Cardiac muscle cell (in vitro differentiated cells and primary cell): ENCODE results near the gene SP140. TPM values are rescaled to one million over a fixed set of nuclear protein-coding genes. Genes with fewer than 3 reads are reported as not detected.

ENCODE experiments used
- DNase-seq, 2 donors: peaks; one replicate each; pipeline versions ENCODE4 v3.0.0 to v3.0.0-alpha.2; 2010 to 2017; ENCODE audit warnings: low read depth in 1 of 2, low spot score in 1 of 2
- H3K27ac ChIP-seq: fragments of 200-600 bp; sonication (generic); 2 replicates; pipeline ENCODE4 v1.5.1; 2016
- H3K27me3 ChIP-seq: fragments of 200-600 bp; sonication (generic); 2 replicates; pipeline ENCODE4 v1.6.0; 2016; ENCODE audit warnings: control low read depth
- H3K36me3 ChIP-seq: fragments of 200-600 bp; sonication (generic); 2 replicates; pipeline ENCODE4 v1.5.1; 2016; ENCODE audit warnings: control low read depth
- H3K4me1 ChIP-seq: fragments of 200-600 bp; sonication (generic); 2 replicates; pipeline ENCODE4 v1.8.1; 2017; ENCODE audit warnings: low read depth, mild to moderate bottlenecking, mixed run types
- H3K4me3 ChIP-seq: fragments of 200-600 bp; sonication (generic); 2 replicates; pipeline ENCODE4 v1.5.1; 2016; ENCODE audit warnings: mild to moderate bottlenecking
- H3K9me3 ChIP-seq: fragments of 200-600 bp; sonication (generic); 2 replicates; pipeline ENCODE4 v1.5.1; 2017; ENCODE audit warnings: low read depth, mild to moderate bottlenecking, control low read depth
- CTCF ChIP-seq: IDR thresholded peaks from 2 replicates; pipeline ENCODE4 v1.5.1; 2012; ENCODE audit warnings: low read depth, mild to moderate bottlenecking, low read length
- polyA plus RNA-seq: library from polyadenylated mRNA; unstranded; fragments of >200 nt; fragmentation: Nextera tagmentation; extraction: Ambion mirVana; gene quantifications from 2 replicates; pipeline ENCODE4 v1.2.1, GENCODE V29; 2016
- total RNA-seq: library from RNA; depleted of rRNA; stranded (reverse); fragments of >200 nt; gene quantifications from 2 replicates; pipeline ENCODE4 v1.2.3, GENCODE V29; 2016

Gene SP140
- total and polyA plus RNA-seq, 2 experiments from 2014 or later: 0.12 to 0.53 TPM

DNA sequence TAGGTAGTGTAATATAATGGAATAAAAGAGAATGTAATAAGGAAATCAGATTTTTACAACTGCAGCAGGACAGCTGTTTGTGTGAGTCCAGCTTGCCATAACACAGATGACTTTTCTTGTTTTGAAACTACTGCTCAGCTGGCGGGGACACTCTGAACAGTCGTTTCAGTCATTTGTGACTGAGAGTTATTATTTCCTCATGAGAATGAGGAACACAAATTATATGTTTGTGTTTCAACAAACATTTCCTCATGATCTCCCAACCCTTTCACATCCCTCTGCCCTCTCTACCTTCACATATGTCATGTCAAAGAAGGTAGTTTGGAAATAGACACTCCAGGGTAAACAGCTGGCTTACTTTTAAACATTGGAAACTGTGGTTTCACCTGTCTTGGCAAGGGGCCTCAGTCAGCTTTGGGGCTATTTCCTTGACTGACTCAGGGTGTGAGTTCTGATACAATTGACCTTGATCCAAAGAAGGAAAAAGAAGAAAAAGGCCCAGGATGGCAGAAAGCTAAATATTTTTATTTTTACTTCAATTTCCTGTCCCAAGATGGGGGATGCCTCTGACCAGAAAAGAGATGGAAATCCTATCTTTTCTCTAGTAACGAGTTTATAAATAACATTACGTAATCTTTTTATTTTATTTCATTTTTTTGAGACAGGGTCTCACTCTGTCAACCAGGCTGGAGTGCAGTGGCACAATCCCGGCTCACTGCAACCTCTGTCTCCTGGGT lies 102.0 kb downstream of the SP140 start:
- Histone ChIP-seq H3K27ac (no peak overlapping the region), H3K36me3 (no peaks in the 10 kb centered on the region), H3K27me3 (no peaks in the 10 kb centered on the region), H3K4me1 (no peaks in the 10 kb centered on the region), H3K4me3 (no peak overlapping the region), H3K9me3 (no peaks in the 10 kb centered on the region)
- no peak for TF ChIP-seq CTCF
- peak in 1 of 2 donors; percentile 9 for DNase-seq

- TF ChIP-seq CTCF: no peak
- H3K27me3 ChIP-seq: no peaks in the 10 kb centered on the region
- H3K9me3 ChIP-seq: no peaks in the 10 kb centered on the region
- no peak overlapping the region for H3K4me3 ChIP-seq
- no peaks in the 10 kb centered on the region for H3K4me1 ChIP-seq
- no peak for DNase-seq
- no peak overlapping the region for H3K27ac ChIP-seq
- H3K36me3 ChIP-seq: no peaks in the 10 kb centered on the region
Observed at GRCh38 chr2:230328155-230328458, 102.6 kb downstream of the SP140 start.

GRCh38 chr2:230329946-230330605 lies 104.5 kb downstream of the SP140 start:
- H3K4me3 ChIP-seq: no peak overlapping the region
- H3K27ac ChIP-seq: no peak overlapping the region
- no peaks in the 10 kb centered on the region for H3K36me3 ChIP-seq
- H3K27me3 ChIP-seq: no peaks in the 10 kb centered on the region
- TF ChIP-seq CTCF: no peak
- no peaks in the 10 kb centered on the region for H3K4me1 ChIP-seq
- DNase-seq: no peak
- no peaks in the 10 kb centered on the region for H3K9me3 ChIP-seq

GRCh38 chr2:230330725-230331124 lies 105.2 kb downstream of the SP140 start:
- peak in 1 of 2 donors; percentile 57 for DNase-seq
- Histone ChIP-seq H3K4me1 (no peaks in the 10 kb centered on the region), H3K27ac (no peak overlapping the region), H3K36me3 (no peaks in the 10 kb centered on the region), H3K9me3 (no peaks in the 10 kb centered on the region), H3K4me3 (no peak overlapping the region), H3K27me3 (no peaks in the 10 kb centered on the region)
- TF ChIP-seq CTCF: no peak

DNA sequence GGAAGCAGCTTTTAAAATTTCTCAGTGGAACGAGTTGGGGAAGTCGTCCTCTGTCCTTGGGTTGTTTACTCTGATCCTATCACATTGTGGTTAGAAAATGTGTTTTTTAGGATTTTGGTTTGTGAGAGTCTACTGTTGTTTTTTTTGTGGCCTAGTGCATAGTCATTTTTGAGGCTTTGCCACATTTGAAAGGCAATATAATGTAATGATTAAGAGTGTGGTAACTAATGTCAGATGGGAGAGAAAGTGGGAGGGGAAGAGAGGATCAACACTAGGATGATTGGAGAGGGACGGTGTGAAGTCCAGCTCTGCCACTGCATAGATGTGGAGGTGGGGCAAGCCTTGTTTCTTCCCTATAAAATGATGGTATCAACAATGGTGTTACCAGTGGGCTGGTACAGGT lies 109.9 kb downstream of the SP140 start:
- Histone ChIP-seq H3K9me3 (no peaks in the 10 kb centered on the region), H3K36me3 (no peaks in the 10 kb centered on the region), H3K27ac (no peak overlapping the region), H3K4me3 (no peak overlapping the region), H3K4me1 (no peaks in the 10 kb centered on the region), H3K27me3 (no peaks in the 10 kb centered on the region)
- no peak for TF ChIP-seq CTCF
- no peak for DNase-seq
